NCI-H2107 treated with DMSO at 0.1 percent for 48 hours (cell line): ENCODE data around the gene SGMS1.
"Not testable (repeated sequence)": the region's sequence is repeated elsewhere in the genome, so short reads cannot be mapped to it uniquely, and the experiment has no call there.

ENCODE experiments used
- DNase-seq: peaks from one replicate; lab custom pipeline; 2025; ENCODE audit not compliant: unreplicated experiment; lab: John Stamatoyannopoulos, UW

The SGMS1 gene

GRCh38 chr10:50560370-50560769 is 63.4 kb downstream of the SGMS1 start:
- DNase-seq: no peak

GRCh38 chr10:50558371-50558770 is 65.4 kb downstream of the SGMS1 start:
- DNase-seq: no peak

- no peak for DNase-seq
These were observed 66.5 kb downstream of the SGMS1 start for GRCh38 chr10:50557130-50557682.

GRCh38 chr10:50556237-50557120 is 67.3 kb downstream of the SGMS1 start:
- no peak for DNase-seq

- DNase-seq: no peak
These were observed 68.7 kb downstream of the SGMS1 start for GRCh38 chr10:50554995-50555568.

GRCh38 chr10:50554376-50554994 is 69.3 kb downstream of the SGMS1 start:
- DNase-seq: no peak

GRCh38 chr10:50552771-50553535 is 70.8 kb downstream of the SGMS1 start:
- no peak for DNase-seq

GRCh38 chr10:50552308-50552707 is 71.4 kb downstream of the SGMS1 start:
- DNase-seq: no peak

GRCh38 chr10:50551894-50552293 is 71.9 kb downstream of the SGMS1 start:
- DNase-seq: no peak

GRCh38 chr10:50550291-50550839 is 73.4 kb downstream of the SGMS1 start:
- no peak for DNase-seq

- DNase-seq: not testable (repeated sequence)
These were observed 74.6 kb downstream of the SGMS1 start for GRCh38 chr10:50549186-50549585.

GRCh38 chr10:50548481-50548880 is 75.3 kb downstream of the SGMS1 start:
- DNase-seq: not testable (repeated sequence)

GRCh38 chr10:50546287-50546686 is 77.5 kb downstream of the SGMS1 start:
- not testable (repeated sequence) for DNase-seq

GRCh38 chr10:50545846-50546245 is 77.9 kb downstream of the SGMS1 start:
- no peak for DNase-seq

GRCh38 chr10:50544857-50545429 is 78.8 kb downstream of the SGMS1 start:
- no peak for DNase-seq

GRCh38 chr10:50544095-50544856 is 79.5 kb downstream of the SGMS1 start:
- no peak for DNase-seq

GRCh38 chr10:50542871-50543270 is 80.9 kb downstream of the SGMS1 start:
- DNase-seq: no peak

GRCh38 chr10:50541921-50542320 is 81.8 kb downstream of the SGMS1 start:
- DNase-seq: no peak

GRCh38 chr10:50541317-50541716 is 82.4 kb downstream of the SGMS1 start:
- DNase-seq: no peak

GRCh38 chr10:50540826-50541122 is 83.0 kb downstream of the SGMS1 start:
- DNase-seq: no peak
